ENCODE measurements around the gene SLC25A2.
"Not testable (repeated sequence)": the region's sequence is repeated elsewhere in the genome, so short reads cannot be mapped to it uniquely, and the experiment has no call there.

SLC25A2 gene

DNA sequence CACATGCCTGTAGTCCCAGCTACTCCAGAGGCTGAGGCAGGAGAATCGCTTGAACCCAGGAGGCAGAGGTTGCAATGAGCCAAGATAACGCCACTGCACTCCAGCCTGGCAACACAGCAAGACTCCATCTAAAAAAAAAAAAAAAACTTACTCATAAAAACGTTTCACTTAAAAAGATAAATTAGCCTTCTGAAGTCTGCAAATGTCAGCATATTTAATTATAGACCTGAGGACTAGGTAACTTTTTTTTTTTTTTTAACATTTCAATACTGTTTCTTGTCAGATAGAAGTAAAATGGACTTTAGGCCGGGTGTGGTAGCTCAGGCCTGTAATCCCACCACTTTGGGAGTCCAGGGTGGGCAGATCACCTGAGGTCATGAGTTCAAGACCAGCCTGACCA is 13.1 kb upstream of the SLC25A2 start:
- not testable (repeated sequence) for DNase-seq (ENCODE audit: low read depth in 2 of 2, low spot score in 1 of 2)

- no peak for DNase-seq (ENCODE audit: low read depth in 2 of 2, low spot score in 1 of 2)
These were observed 9.9 kb upstream of the SLC25A2 start for GRCh38 chr5:141313711-141314110.

GRCh38 chr5:141306630-141307029 is 2.8 kb upstream of the SLC25A2 start:
- no peak for DNase-seq (ENCODE audit: low read depth in 2 of 2, low spot score in 1 of 2)

GRCh38 chr5:141298376-141298775 is 5.5 kb downstream of the SLC25A2 start:
- no peak for DNase-seq (ENCODE audit: low read depth in 2 of 2, low spot score in 1 of 2)

DNA sequence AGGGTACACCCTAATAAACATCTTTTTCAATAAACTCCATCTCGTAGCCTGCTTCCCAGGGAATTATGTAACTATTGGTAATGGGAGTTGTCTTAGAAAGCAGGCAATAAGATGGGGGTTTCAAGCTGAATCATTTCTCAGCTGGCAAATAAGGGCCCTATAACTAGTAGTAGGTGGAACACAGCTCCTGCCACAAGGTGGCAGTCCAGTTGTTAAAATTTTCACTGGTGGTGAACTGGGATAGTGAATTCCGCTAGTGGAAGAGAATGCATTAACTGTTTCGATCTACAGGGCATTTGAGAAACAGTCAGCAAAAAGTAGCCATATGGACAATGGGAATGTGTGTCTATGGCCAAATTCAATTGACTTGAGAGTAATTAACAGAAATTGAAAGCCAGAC is 30.9 kb downstream of the SLC25A2 start:
- DNase-seq (ENCODE audit: low read depth in 2 of 2, low spot score in 1 of 2): no peak

GRCh38 chr5:141269195-141269594 is 34.7 kb downstream of the SLC25A2 start:
- no peak for DNase-seq (ENCODE audit: low read depth in 2 of 2, low spot score in 1 of 2)

- DNase-seq (ENCODE audit: low read depth in 2 of 2, low spot score in 1 of 2): no peak
These were observed 42.7 kb downstream of the SLC25A2 start for GRCh38 chr5:141261238-141261546.

DNA sequence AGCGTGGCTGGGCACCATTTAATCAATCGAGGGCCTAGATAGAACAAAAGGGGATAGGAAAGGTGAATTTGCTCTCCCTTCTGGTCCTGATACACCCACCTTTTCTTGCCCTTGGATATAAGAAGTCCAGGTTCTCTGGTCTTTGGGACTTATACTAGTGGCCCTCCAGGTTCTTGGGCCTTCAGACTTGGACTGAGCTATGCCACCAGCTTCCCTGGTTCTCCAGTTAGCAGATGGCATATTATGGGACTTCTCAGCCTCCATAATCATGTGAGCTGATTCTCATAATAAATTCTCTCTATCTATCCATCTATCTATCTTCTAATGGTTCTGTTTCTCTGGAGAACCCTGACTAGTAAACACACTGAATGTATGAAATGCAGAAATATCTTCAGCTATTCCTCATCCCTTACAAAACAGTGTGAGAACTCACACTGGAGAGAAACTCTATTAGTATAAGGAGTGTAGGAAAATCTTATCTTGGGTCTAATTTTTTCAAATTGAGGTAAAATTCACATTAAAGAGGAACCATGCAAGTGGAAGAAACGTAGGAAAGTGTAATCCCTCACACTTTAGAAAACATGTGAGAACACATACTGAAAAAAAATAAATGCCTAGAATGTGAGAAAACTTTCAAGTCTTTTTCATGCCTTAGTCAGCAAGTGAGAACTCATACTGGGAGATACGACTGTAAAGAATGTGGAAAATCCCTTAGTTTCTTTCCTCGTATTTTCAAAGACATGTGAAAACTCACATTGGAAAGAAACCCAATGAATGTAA is 43.2 kb downstream of the SLC25A2 start:
- no peak for DNase-seq (ENCODE audit: low read depth in 2 of 2, low spot score in 1 of 2)

- DNase-seq (ENCODE audit: low read depth in 2 of 2, low spot score in 1 of 2): no peak
These were observed 44.9 kb downstream of the SLC25A2 start for GRCh38 chr5:141258948-141259347.

DNA sequence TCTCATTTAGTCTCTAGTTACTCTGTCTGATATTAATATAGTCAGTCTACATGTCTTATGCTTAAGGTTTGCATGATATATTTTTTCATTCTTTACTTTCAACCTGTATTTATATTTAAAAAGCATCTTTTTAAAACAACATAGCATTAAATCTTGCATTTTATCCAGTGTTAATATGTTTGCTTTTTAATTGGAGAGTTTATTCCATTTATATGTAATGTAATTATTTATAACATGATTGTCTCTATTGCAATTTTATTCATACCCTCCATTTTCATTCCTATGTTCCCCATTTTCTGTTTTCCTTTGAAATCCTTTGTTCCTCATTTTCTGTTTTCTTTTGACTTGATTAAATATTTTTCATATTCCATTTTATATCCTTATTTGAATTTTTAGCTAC is 45.4 kb downstream of the SLC25A2 start:
- no peak for DNase-seq (ENCODE audit: low read depth in 2 of 2, low spot score in 1 of 2)

All from stimulated activated CD8-positive, alpha-beta memory T cell treated with anti-CD3 and anti-CD28 coated beads, Interleukin-4, amount 100 ng/mL, for 4 hours (primary cell).